Astrocyte of the spinal cord (primary cell): Measurements from ENCODE around the gene ZGPAT.

Source experiments
- DNase-seq: peaks from one replicate; pipeline ENCODE4 v3.0.0; 2011; ENCODE audit warnings: low read depth, low spot score
- H3K4me3 ChIP-seq: 2 replicates; pipeline ENCODE4 v1.5.1; 2011; ENCODE audit warnings: low read depth, mild to moderate bottlenecking, low read length, moderate library complexity
- in situ Hi-C: cut with HindIII; loops from 2 replicates; pipeline ENCODE4 v1.10.0; 2017; ENCODE audit warnings: low sequenced_read_pairs
- TF ChIP-seq, protein P1 (sequence below): IDR thresholded peaks from 2 replicates; pipeline ENCODE4 v1.5.1; 2012; ENCODE audit warnings: low read depth, mild to moderate bottlenecking, low read length, inconsistent platforms

Gene ZGPAT

DNA sequence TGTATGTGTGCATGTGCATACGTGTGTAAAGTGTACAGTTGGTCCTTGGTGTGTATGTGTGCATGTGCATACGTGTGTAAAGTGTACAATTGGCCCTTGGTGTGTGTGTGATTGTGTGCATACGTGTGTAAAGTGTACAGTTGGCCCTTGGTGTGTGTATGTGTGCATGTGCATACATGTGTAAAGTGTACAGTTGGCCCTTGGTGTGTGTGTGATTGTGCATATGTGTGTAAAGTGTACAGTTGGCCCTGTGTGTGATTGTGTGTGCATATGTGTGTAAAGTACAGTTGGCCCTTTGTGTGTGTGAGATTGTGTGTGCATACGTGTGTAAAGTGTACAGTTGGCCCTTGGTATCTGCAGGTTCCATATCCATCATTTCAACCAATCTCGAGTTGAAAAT, 23.6 kb downstream of the ZGPAT start:
- in situ Hi-C loops = no loop called here
- no peak overlapping the region for H3K4me3 ChIP-seq
- DNase-seq = no peak
- TF ChIP-seq, protein P1, sequence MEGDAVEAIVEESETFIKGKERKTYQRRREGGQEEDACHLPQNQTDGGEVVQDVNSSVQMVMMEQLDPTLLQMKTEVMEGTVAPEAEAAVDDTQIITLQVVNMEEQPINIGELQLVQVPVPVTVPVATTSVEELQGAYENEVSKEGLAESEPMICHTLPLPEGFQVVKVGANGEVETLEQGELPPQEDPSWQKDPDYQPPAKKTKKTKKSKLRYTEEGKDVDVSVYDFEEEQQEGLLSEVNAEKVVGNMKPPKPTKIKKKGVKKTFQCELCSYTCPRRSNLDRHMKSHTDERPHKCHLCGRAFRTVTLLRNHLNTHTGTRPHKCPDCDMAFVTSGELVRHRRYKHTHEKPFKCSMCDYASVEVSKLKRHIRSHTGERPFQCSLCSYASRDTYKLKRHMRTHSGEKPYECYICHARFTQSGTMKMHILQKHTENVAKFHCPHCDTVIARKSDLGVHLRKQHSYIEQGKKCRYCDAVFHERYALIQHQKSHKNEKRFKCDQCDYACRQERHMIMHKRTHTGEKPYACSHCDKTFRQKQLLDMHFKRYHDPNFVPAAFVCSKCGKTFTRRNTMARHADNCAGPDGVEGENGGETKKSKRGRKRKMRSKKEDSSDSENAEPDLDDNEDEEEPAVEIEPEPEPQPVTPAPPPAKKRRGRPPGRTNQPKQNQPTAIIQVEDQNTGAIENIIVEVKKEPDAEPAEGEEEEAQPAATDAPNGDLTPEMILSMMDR = no peak

DNA sequence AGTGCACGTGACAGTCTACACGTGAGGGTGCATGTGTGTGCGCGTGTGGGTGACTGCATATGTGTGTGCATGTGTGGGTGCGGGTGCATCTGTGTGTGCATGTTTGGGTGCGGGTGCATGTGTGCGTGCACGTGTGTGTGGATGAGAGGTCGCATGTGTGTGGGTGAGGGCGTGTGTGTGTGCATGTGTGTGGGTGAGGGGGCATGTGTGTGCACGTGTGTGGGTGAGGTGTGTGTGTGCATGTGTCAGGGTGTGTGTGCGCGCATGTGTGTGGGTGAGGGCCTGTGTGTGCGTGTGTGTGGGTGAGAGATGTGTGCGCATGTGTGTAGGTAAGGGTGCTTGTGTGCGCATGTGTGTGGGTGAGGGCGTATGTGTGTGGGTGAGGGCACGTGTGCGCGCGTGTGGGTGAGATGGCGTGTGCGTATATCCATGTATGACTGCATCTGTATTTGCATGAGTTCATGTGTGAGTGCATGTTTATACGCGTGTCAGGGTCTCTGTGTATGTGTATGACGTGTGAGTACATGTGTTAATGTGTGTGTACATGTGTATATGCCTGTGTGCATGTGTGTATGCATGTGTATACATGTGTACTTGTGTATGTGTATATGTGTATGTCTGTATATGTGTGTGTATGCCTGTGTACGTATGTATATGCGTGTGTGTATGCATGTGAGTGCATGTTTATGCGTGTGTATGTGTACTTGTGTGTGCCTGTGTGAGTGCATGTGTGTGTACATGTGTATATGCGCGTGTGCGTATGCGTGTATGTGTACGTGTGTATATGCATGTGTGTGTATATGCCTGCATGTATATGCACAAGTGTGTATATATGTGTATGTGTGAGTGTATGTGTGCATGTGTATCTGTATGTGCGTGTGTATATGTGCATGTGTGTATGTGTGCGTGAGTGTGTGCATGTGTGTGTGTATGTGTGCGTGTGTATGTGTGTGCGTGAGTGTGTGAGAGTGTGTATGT, 24.6 kb downstream of the ZGPAT start:
- no peak overlapping the region for H3K4me3 ChIP-seq
- in situ Hi-C loops = no loop called here
- TF ChIP-seq, protein P1 = no peak
- DNase-seq = no peak

DNA sequence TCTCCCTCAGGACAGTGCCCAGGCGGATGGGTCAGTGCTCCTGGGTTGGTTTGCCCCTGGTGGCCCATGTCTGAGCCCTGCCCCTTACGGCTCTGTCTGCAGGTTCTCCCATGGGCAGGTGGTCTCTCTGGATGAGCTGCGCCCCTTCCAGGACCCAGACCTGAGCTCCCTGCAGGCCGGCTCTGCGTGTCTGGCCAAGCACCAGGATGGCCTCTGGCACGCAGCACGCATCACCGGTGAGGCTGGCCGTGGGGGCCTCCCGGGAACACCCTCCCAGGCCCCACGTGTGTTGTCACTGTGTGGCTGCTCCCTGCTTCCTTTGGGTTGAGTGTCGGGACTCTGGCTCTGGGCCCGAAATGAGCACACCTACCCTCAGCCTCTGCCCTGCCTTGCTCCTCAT, 25.3 kb downstream of the ZGPAT start:
- H3K4me3 ChIP-seq = no peak overlapping the region
- TF ChIP-seq, protein P1 = no peak
- in situ Hi-C loops = no loop called here
- no peak for DNase-seq

DNA sequence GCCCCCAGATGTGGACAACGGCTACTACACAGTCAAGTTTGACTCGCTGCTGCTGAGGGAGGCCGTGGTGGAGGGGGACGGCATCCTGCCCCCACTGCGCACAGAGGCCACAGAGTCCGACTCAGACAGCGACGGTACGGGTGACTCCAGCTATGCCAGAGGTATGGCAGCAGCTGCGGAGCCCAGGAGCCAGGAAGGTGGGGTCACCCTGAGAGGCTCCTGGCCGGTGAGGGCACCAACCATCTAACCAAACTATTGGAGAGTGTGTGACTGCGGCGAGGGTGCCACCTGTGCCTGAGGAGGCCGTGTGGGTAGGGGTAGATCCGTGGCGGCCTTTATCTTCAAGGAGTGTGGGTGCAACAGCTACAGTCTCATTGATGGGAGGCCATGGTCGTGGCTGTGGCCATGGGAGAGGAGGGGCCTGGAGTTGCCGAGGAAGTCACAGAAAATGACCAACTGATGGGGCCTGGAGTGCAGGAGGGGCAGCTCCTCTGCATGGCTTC, 25.8 kb downstream of the ZGPAT start:
- no peak for DNase-seq
- no peak overlapping the region for H3K4me3 ChIP-seq
- TF ChIP-seq, protein P1 = no peak
- in situ Hi-C loops = no loop called here

DNA sequence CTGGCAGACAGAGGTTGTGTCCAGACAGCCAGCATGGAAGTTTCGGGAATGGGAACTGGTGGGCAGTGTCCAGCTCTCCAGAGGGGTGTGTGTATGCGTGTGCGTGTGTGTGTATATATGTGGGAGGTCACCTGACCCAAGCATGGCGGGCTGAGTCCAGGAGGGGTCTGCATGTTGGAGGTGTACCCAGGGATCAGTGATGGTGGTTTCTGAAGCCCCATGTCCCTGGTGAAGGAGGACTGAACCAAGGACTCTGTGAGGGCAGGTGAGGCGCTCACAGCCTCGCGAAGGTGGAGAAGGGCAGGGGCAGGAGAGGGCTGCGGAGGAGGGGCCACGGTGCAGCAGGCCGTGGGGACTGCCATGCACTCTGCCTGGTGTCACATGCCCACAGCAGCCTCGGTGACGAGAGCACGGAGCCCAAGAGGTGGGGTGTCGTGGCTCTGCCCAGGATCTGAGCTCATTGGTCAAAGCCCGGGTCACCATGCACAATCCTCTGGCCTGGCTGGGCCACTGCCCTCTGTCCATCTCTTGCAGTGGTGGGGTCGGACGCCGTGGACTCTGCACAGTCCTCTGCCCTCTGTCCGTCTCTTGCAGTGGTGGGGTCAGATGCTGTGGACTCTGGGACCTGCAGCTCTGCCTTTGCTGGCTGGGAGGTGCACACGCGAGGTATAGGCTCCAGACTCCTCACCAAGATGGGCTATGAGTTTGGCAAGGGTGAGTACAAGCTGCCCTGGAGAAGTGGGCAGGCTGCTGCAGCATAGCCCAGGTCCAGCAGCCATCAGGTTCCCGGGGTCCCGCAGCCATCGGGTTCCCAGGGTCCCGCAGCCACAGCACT, 26.5 kb downstream of the ZGPAT start:
- in situ Hi-C loops = no loop called here
- TF ChIP-seq, protein P1 = no peak
- no peak for DNase-seq
- no peak overlapping the region for H3K4me3 ChIP-seq
